ENCODE measurements around the gene REST. TPM values are rescaled to one million over a fixed set of nuclear protein-coding genes. Genes with fewer than 3 reads are reported as not detected.

REST gene
- total RNA-seq (10 to 100 TPM; 20.5 to 41.6 (median 29.6) TPM), polyA plus RNA-seq (1 to 10 TPM; 4.4 to 7.3 TPM)
- long read RNA-seq, donor 1, full-length matches to known transcripts, result 46 of 58 reads
- long read RNA-seq, donor 1, partial matches to known transcripts, result 1 of 58 reads
- long read RNA-seq, donor 1, other reads (novel, unspliced or antisense), result 11 of 58 reads
- long read RNA-seq, donor 2, full-length matches to known transcripts, result 38 of 56 reads
- long read RNA-seq, donor 2, partial matches to known transcripts, result 5 of 56 reads
- long read RNA-seq, donor 2, other reads (novel, unspliced or antisense), result 13 of 56 reads
- long read RNA-seq, donor 3, full-length matches to known transcripts, result 35 of 50 reads
- long read RNA-seq, donor 3, partial matches to known transcripts, result 7 of 50 reads
- long read RNA-seq, donor 3, other reads (novel, unspliced or antisense), result 8 of 50 reads

- TF ChIP-seq CTCF (IDR thresholded peaks at IDR 0.05), result peak in 1 of 12 donors; percentile 6
- peak in 1 of 2 donors; percentile 64 for TF ChIP-seq POLR2A (IDR thresholded peaks at IDR 0.05)
- DNase-seq, result peak; percentile 79 to 91 (median 85)
- peak within 1 kb of the TSS; percentile 73 to 97 (median 94) for H3K27ac ChIP-seq
- intact Hi-C loops (cut with DNase I), result loop anchor here in 7 of 10 donors (2.0 to 5.0 kb wide), 2 partner anchors 69 to 70 kb away; partner anchors contain the start of genes NOA1 (in 7 of the 7) and POLR2B (in 6 of the 7)
- no peaks in the 10 kb centered on the region for H3K27me3 ChIP-seq
- 0 to 1% (median 0%) methylated on average over 26 to 74 of the region's 74 CpGs for WGBS, 4 donors
- peak within 1 kb of the TSS; percentile 80 to 99 (median 97) for H3K4me3 ChIP-seq
- peak; percentile 68 to 87 (median 84) for ATAC-seq
- no peaks in the 10 kb centered on the region for H3K9me3 ChIP-seq
- peaks cover 5 to 45% (median 30%) of the 10 kb centered on the region in 12 donors for H3K4me1 ChIP-seq
- H3K36me3 ChIP-seq, result peaks cover 0 to 11% (median 3%) of the 10 kb centered on the region in 9 donors
Observed at GRCh38 chr4:56907489-56908205, at the start of gene REST. Gene REST (plus strand): TSS chr4:56907900. CDS start chr4:56910639, 2,739 bp downstream.

GRCh38 chr4:56859841-56860240 lies 47.9 kb upstream of the REST start:
- Histone ChIP-seq H3K4me3 (no peak overlapping the region), H3K27me3 (no peaks in the 10 kb centered on the region), H3K36me3 (no peaks in the 10 kb centered on the region), H3K27ac (no peak overlapping the region), H3K9me3 (no peaks in the 10 kb centered on the region), H3K4me1 (no peaks in the 10 kb centered on the region)
- no peak for TF ChIP-seq CTCF (IDR thresholded peaks at IDR 0.05)
- no peak for TF ChIP-seq POLR2A (IDR thresholded peaks at IDR 0.05)
- 77 to 97% (median 95%) methylated on average over 5 of the region's 5 CpGs for WGBS, 4 donors
- ATAC-seq, result no peak
- no peak for DNase-seq
- intact Hi-C loops (cut with DNase I), result no loop called here

- ATAC-seq (no peak), DNase-seq (no peak)
- Histone ChIP-seq H3K27ac (no peak overlapping the region), H3K9me3 (no peaks in the 10 kb centered on the region), H3K4me1 (no peaks in the 10 kb centered on the region), H3K27me3 (no peaks in the 10 kb centered on the region), H3K4me3 (no peak overlapping the region), H3K36me3 (no peaks in the 10 kb centered on the region)
- no peak for TF ChIP-seq CTCF (IDR thresholded peaks at IDR 0.05)
- TF ChIP-seq POLR2A (IDR thresholded peaks at IDR 0.05), result no peak
- 96 to 99% (median 97%) methylated on average over 3 of the region's 3 CpGs for WGBS, 4 donors
- intact Hi-C loops (cut with DNase I), result no loop called here
Observed at GRCh38 chr4:56860781-56861180, 46.9 kb upstream of the REST start.

- Histone ChIP-seq H3K27ac (no peak overlapping the region), H3K4me1 (no peaks in the 10 kb centered on the region), H3K4me3 (no peak overlapping the region), H3K9me3 (no peaks in the 10 kb centered on the region), H3K27me3 (no peaks in the 10 kb centered on the region), H3K36me3 (no peaks in the 10 kb centered on the region)
- no peak for TF ChIP-seq CTCF (IDR thresholded peaks at IDR 0.05)
- ATAC-seq, result no peak
- intact Hi-C loops (cut with DNase I), result no loop called here
- DNase-seq, result no peak
- WGBS, 4 donors, result 6 to 28% (median 19%) methylated on average over 1 of the region's 1 CpG
Observed at GRCh38 chr4:56861360-56861759, 46.3 kb upstream of the REST start.

Data from heart left ventricle (tissue), 16 donors.